Prostate gland (tissue), 2 donors: ENCODE measurements around the gene ARSG.

ENCODE experiments used
- CTCF ChIP-seq, 4 experiments: fragments of 200-600 bp in 2 of 4; fragments of 450-650 bp in 2 of 4; sonication (generic) in 2 of 4; IDR thresholded peaks; 1 replicate in 3 of 4; 2 replicates in 1 of 4; pipeline ENCODE4 v1.5.1; 2016 to 2019; ENCODE audit warnings: antibody characterized with exemption in 4 of 4, mild to moderate bottlenecking in 2 of 4, moderate library complexity in 2 of 4
- POLR2AphosphoS5 ChIP-seq: sonication (generic); formaldehyde crosslinking; IDR thresholded peaks from one replicate; pipeline ENCODE4 v1.6.1; 2017; ENCODE audit warnings: antibody characterized with exemption

GRCh38 chr17:68346448-68346847 is 55.2 kb downstream of the ARSG start:
- TF ChIP-seq POLR2AphosphoS5 (no peak), CTCF (IDR thresholded peaks at IDR 0.05) (no peak)
